IMR-90 (cell line): ENCODE data around the gene CCNK. TPM values are rescaled to one million over a fixed set of nuclear protein-coding genes. Genes with fewer than 3 reads are reported as not detected.

Source experiments
- ATAC-seq: fragments of 200-7000 bp; cut with Tn5 transposase; 2 replicates; pipeline ENCODE4 v1.9.1; 2020; ENCODE audit warnings: low read depth, mild to moderate bottlenecking, moderate library complexity
- BruUV-seq: library from RNA; stranded (reverse); fragments of 400-500 nt; replicated peaks from 2 replicates; lab custom pipeline; 2021; lab: Mats Ljungman, UMichigan
- CTCF ChIA-PET: fragments of 300-600 bp; formaldehyde crosslinking; extraction: SDS; loops from one replicate; lab custom pipeline; 2021; ENCODE audit warnings: antibody characterized with exemption; lab: Yijun Ruan, JAX
- POLR2A ChIA-PET: fragments of 300-600 bp; sonication (Branson Sonifier 250); formaldehyde crosslinking; loops from one replicate; lab custom pipeline; 2022; ENCODE audit warnings: antibody characterized with exemption; ENCODE audit not compliant: unreplicated experiment; lab: Charles Lee
- DNase-seq: peaks from one replicate; pipeline ENCODE4 v3.0.0; 2013
- H2AFZ ChIP-seq: replicated peaks from 2 replicates; pipeline ENCODE3; 2013; ENCODE audit warnings: low read length, mild to moderate bottlenecking; ENCODE audit not compliant: poor library complexity
- H2AK5ac ChIP-seq: 2 replicates; pipeline ENCODE4 v1.6.1; 2013; ENCODE audit warnings: low read depth, low read length, inconsistent platforms
- H2AK9ac ChIP-seq: replicated peaks from 2 replicates; pipeline ENCODE3; 2013; ENCODE audit warnings: mild to moderate bottlenecking, low read depth, low read length, moderate library complexity; ENCODE audit not compliant: poor library complexity
- H2BK120ac ChIP-seq: 2 replicates; pipeline ENCODE4 v1.6.1; 2013; ENCODE audit warnings: low read depth, low read length, inconsistent platforms
- H2BK15ac ChIP-seq: 3 replicates; pipeline ENCODE4 v1.6.1; 2013; ENCODE audit warnings: low read depth, low read length, inconsistent platforms
- H2BK20ac ChIP-seq: 2 replicates; pipeline ENCODE4 v1.6.1; 2013; ENCODE audit warnings: low read depth, mild to moderate bottlenecking, inconsistent platforms, low read length, moderate library complexity
- H2BK5ac ChIP-seq: 2 replicates; pipeline ENCODE4 v1.6.1; 2013; ENCODE audit warnings: mild to moderate bottlenecking, low read depth, low read length, inconsistent platforms; ENCODE audit not compliant: poor library complexity, severe bottlenecking
- H3K14ac ChIP-seq: replicated peaks from 2 replicates; pipeline ENCODE4 v1.6.1; 2013; ENCODE audit warnings: low read depth, low read length, inconsistent platforms
- H3K18ac ChIP-seq: 2 replicates; pipeline ENCODE4 v1.6.1; 2013; ENCODE audit warnings: low read depth, low read length, control low read depth
- H3K23ac ChIP-seq: 2 replicates; pipeline ENCODE4 v1.6.1; 2013; ENCODE audit warnings: low read depth, low read length, inconsistent platforms
- H3K27ac ChIP-seq: 2 replicates; pipeline ENCODE4 v1.5.1; 2013; ENCODE audit warnings: mild to moderate bottlenecking, control low read depth, low read length; ENCODE audit not compliant: insufficient read depth
- H3K27me3 ChIP-seq: 2 replicates; pipeline ENCODE4 v1.6.1; 2013; ENCODE audit warnings: low read length; ENCODE audit not compliant: control insufficient read depth, insufficient read depth
- H3K36me3 ChIP-seq: 2 replicates; pipeline ENCODE4 v1.6.1; 2013; ENCODE audit warnings: low read length, mixed read lengths; ENCODE audit not compliant: control insufficient read depth, insufficient read depth
- H3K4ac ChIP-seq: 2 replicates; pipeline ENCODE4 v1.6.1; 2013; ENCODE audit warnings: low read depth, low read length, inconsistent platforms
- H3K4me1 ChIP-seq: 2 replicates; pipeline ENCODE4 v1.6.1; 2013; ENCODE audit warnings: low read length, mixed read lengths; ENCODE audit not compliant: control insufficient read depth, insufficient read depth
- H3K4me2 ChIP-seq: 2 replicates; pipeline ENCODE4 v1.6.1; 2013; ENCODE audit warnings: low read depth, mild to moderate bottlenecking, control low read depth, low read length, moderate library complexity
- H3K4me3 ChIP-seq: 2 replicates; pipeline ENCODE4 v1.5.1; 2013; ENCODE audit warnings: low read depth, mild to moderate bottlenecking, control low read depth, low read length, moderate library complexity; ENCODE audit not compliant: insufficient read depth
- H3K56ac ChIP-seq: 2 replicates; pipeline ENCODE4 v1.6.1; 2013; ENCODE audit warnings: low read length, inconsistent platforms; ENCODE audit not compliant: insufficient read depth; ENCODE audit errors: extremely low read depth
- H3K79me1 ChIP-seq, 2 experiments: 2 replicates each; pipeline ENCODE4 v1.6.1; 2013; ENCODE audit warnings: low read length in 2 of 2, inconsistent platforms in 1 of 2, low read depth in 1 of 2
- H3K9ac ChIP-seq: 2 replicates; pipeline ENCODE4 v1.6.1; 2013; ENCODE audit warnings: low read depth, low read length, control low read depth
- H3K9me1 ChIP-seq: 2 replicates; pipeline ENCODE4 v1.6.1; 2013; ENCODE audit warnings: low read length, inconsistent platforms; ENCODE audit not compliant: insufficient read depth
- H3K9me3 ChIP-seq: 2 replicates; pipeline ENCODE4 v1.6.1; 2013; ENCODE audit warnings: low read length; ENCODE audit not compliant: control insufficient read depth, insufficient read depth
- H4K20me1 ChIP-seq: 2 replicates; pipeline ENCODE4 v1.6.1; 2013; ENCODE audit warnings: low read length, inconsistent platforms; ENCODE audit not compliant: insufficient read depth
- H4K5ac ChIP-seq: 2 replicates; pipeline ENCODE4 v1.6.1; 2013; ENCODE audit warnings: mild to moderate bottlenecking, low read depth, low read length, control low read depth
- H4K8ac ChIP-seq, 2 experiments: 2 replicates each; pipeline ENCODE4 v1.6.1; 2013; ENCODE audit warnings: low read depth in 2 of 2, low read length in 2 of 2, control low read depth in 1 of 2, inconsistent platforms in 1 of 2
- H4K91ac ChIP-seq: 2 replicates; pipeline ENCODE4 v1.6.1; 2013; ENCODE audit warnings: low read depth, low read length, inconsistent platforms; ENCODE audit not compliant: insufficient read depth
- BHLHE40 ChIP-seq: fragments of 150-350 bp; IDR thresholded peaks from 2 replicates; pipeline ENCODE4 v1.6.1; 2016; ENCODE audit warnings: mild to moderate bottlenecking, low read depth, low read length
- CEBPB ChIP-seq: IDR thresholded peaks from 2 replicates; pipeline ENCODE4 v1.6.1; 2012; ENCODE audit warnings: low read depth, low read length, improper control_type of control experiment
- CHD1 ChIP-seq: IDR thresholded peaks from 2 replicates; pipeline ENCODE4 v1.6.1; 2012; ENCODE audit warnings: low read depth, low read length, improper control_type of control experiment
- CTCF ChIP-seq: conservative IDR thresholded peaks from 2 replicates; pipeline ENCODE4 v1.5.1; 2012; ENCODE audit warnings: mild to moderate bottlenecking, low read depth, low read length, improper control_type of control experiment
- ELK1 ChIP-seq: fragments of 150-350 bp; IDR thresholded peaks from 2 replicates; pipeline ENCODE4 v1.6.1; 2016; ENCODE audit warnings: low read depth, mild to moderate bottlenecking, low read length, moderate library complexity, borderline replicate concordance
- FOS ChIP-seq: fragments of 150-350 bp; IDR thresholded peaks from 2 replicates; pipeline ENCODE4 v1.6.1; 2016; ENCODE audit warnings: low read depth, low read length
- MAFK ChIP-seq: IDR thresholded peaks from 2 replicates; pipeline ENCODE4 v1.6.1; 2012; ENCODE audit warnings: low read depth, low read length, improper control_type of control experiment
- MAZ ChIP-seq: IDR thresholded peaks from 2 replicates; pipeline ENCODE4 v1.6.1; 2012; ENCODE audit warnings: low read depth, mild to moderate bottlenecking, low read length, improper control_type of control experiment, moderate library complexity, borderline replicate concordance
- MXI1 ChIP-seq: IDR thresholded peaks from 2 replicates; pipeline ENCODE4 v1.6.1; 2012; ENCODE audit warnings: low read depth, mild to moderate bottlenecking, low read length, moderate library complexity, borderline replicate concordance
- NFE2L2 ChIP-seq: fragments of 150-350 bp; IDR thresholded peaks from 2 replicates; pipeline ENCODE4 v1.6.1; 2016; ENCODE audit warnings: low read depth, mild to moderate bottlenecking, low read length
- POLR2A ChIP-seq: IDR thresholded peaks from 2 replicates; pipeline ENCODE4 v1.6.1; 2012; ENCODE audit warnings: mild to moderate bottlenecking, low read depth, low read length
- RAD21 ChIP-seq: IDR thresholded peaks from 2 replicates; pipeline ENCODE4 v1.6.1; 2012; ENCODE audit warnings: low read length, improper control_type of control experiment
- RCOR1 ChIP-seq: IDR thresholded peaks from 2 replicates; pipeline ENCODE4 v1.6.1; 2012; ENCODE audit warnings: mild to moderate bottlenecking, low read length, improper control_type of control experiment; ENCODE audit not compliant: insufficient replicate concordance
- RFX5 ChIP-seq: IDR thresholded peaks from 2 replicates; pipeline ENCODE4 v1.8.0; 2012; ENCODE audit warnings: low read depth, mild to moderate bottlenecking, low read length, moderate library complexity
- SMC3 ChIP-seq: fragments of 150-350 bp; IDR thresholded peaks from 2 replicates; pipeline ENCODE4 v1.6.1; 2016; ENCODE audit warnings: low read depth, mild to moderate bottlenecking, antibody characterized with exemption, low read length, moderate library complexity
- USF2 ChIP-seq: fragments of 150-350 bp; IDR thresholded peaks from 2 replicates; pipeline ENCODE4 v1.6.1; 2017; ENCODE audit warnings: mild to moderate bottlenecking, antibody characterized with exemption, low read length, low read depth
- WGBS, 2 experiments: methylation state at CpG; one replicate each; pipeline versions ENCODE4 v1.1.5 to v1.1.7; 2013; ENCODE audit warnings: missing lambda C conversion rate in 2 of 2; ENCODE audit not compliant: insufficient read length in 1 of 2; ENCODE audit errors: extremely low coverage in 2 of 2; 5-methylcytosine and 5-hydroxymethylcytosine counted together
- dilution Hi-C: fragments of 300-500 bp; cut with HindIII; formaldehyde crosslinking; loops from one replicate; pipeline ENCODE4 v1.14.3; 2018; ENCODE audit warnings: low sequenced_read_pairs; ENCODE audit not compliant: unreplicated experiment
- in situ Hi-C: fragments of 300-500 bp; cut with MboI; formaldehyde crosslinking; loops from 3 replicates; pipeline ENCODE4 v1.14.3; 2019; ENCODE audit warnings: low sequenced_read_pairs, inconsistent platforms, mixed read lengths
- intact Hi-C: fragments of 100-400 bp; cut with micrococcal nuclease; formaldehyde crosslinking; loops from 2 replicates; pipeline ENCODE4 v1.10.0; 2022
- polyA plus RNA-seq, 3 experiments: library from polyadenylated mRNA; depleted of rRNA; stranded (reverse); fragments of >200 nt; gene quantifications; 2 replicates each; pipeline ENCODE4 v1.2.3, GENCODE V29; 2012; ENCODE audit warnings: low replicate concordance in 1 of 3
- total RNA-seq: library from RNA; depleted of rRNA; stranded (reverse); fragments of >200 nt; gene quantifications from 2 replicates; pipeline ENCODE4 v1.2.3, GENCODE V29; 2012

CCNK gene
- total and polyA plus RNA-seq, 2 of the 4 experiments (the other 2 are of a cell fraction) = 18.8 to 38.3 TPM

- Histone ChIP-seq H2AK5ac (no peak overlapping the region), H4K8ac (no peak overlapping the region), H3K23ac (no peak overlapping the region), H3K36me3 (peaks cover 66% of the 10 kb centered on the region), H3K4me2 (no peak overlapping the region), H3K9me1 (peaks cover 4% of the 10 kb centered on the region; the same call in 1 of the 2 replicates), H2BK5ac (no peak overlapping the region), H3K56ac (no peak overlapping the region), H3K4ac (no peak overlapping the region), H3K9ac (no peak overlapping the region), H3K18ac (no peak overlapping the region), H2BK20ac (no peak overlapping the region), H4K91ac (no peak overlapping the region), H3K27ac (no peak overlapping the region), H2AFZ (peak overlapping the region; percentile 14), H3K9me3 (no peaks in the 10 kb centered on the region), H2BK15ac (no peak overlapping the region), H3K27me3 (no peaks in the 10 kb centered on the region), H3K4me1 (peaks cover 15% of the 10 kb centered on the region), H3K14ac (no peak overlapping the region), H3K79me1 (peaks cover 12 to 49% of the 10 kb centered on the region in 2 experiments), H4K20me1 (peaks cover 31% of the 10 kb centered on the region), H2BK120ac (no peak overlapping the region), H2AK9ac (no peak overlapping the region), H3K4me3 (no peak overlapping the region), H4K5ac (no peak overlapping the region)
- POLR2A ChIA-PET = no interaction called here
- TF ChIP-seq CHD1 (no peak), SMC3 (no peak), NFE2L2 (no peak), FOS (no peak), CTCF (no peak), POLR2A (no peak), USF2 (no peak), RFX5 (no peak), RAD21 (no peak), MAFK (no peak), CEBPB (no peak), RCOR1 (no peak), BHLHE40 (no peak), MXI1 (no peak), ELK1 (no peak), MAZ (no peak)
- 93% methylated on average over 10 of the region's 27 CpGs; no CpG with 5 or more reads in 1 of the 2 experiments for WGBS, 2 experiments
- intact Hi-C loops = no loop called here
- in situ Hi-C loops = loop anchor here (5.0 kb wide), 1 partner anchor 372 kb away; no protein-coding TSS in a partner anchor
- dilution Hi-C loops = no loop called here
- CTCF ChIA-PET = no interaction called here
- no peak for DNase-seq
- ATAC-seq = no peak
- BruUV-seq = no TSS peak
Measured at GRCh38 chr14:99509871-99510555, 28.8 kb downstream of the CCNK start.
